Cortex of kidney (tissue), 1 donor: ENCODE results near the gene MTX1.
"Not testable (repeated sequence)": the region's sequence is repeated elsewhere in the genome, so short reads cannot be mapped to it uniquely, and the experiment has no call there.

Experiments
- DNase-seq: peaks from one replicate; lab custom pipeline; 2025; lab: John Stamatoyannopoulos, UW

The MTX1 gene

GRCh38 chr1:155208541-155209311, at the start of gene MTX1:
MTX1 (plus strand) TSS chr1:155208695; CDS start chr1:155208805, 110 bp downstream.
- no peak for DNase-seq

GRCh38 chr1:155158991-155159390, 49.5 kb upstream of the MTX1 start:
- DNase-seq = no peak

GRCh38 chr1:155160128-155160527, 48.4 kb upstream of the MTX1 start:
- DNase-seq = no peak

- not testable (repeated sequence) for DNase-seq
Measured at GRCh38 chr1:155162631-155163030, 45.9 kb upstream of the MTX1 start.

- not testable (repeated sequence) for DNase-seq
Measured at GRCh38 chr1:155163785-155164184, 44.7 kb upstream of the MTX1 start.

- not testable (repeated sequence) for DNase-seq
Measured at GRCh38 chr1:155164625-155165024, 43.9 kb upstream of the MTX1 start.

GRCh38 chr1:155166051-155166470, 42.4 kb upstream of the MTX1 start:
- no peak for DNase-seq

- no peak for DNase-seq
Measured at GRCh38 chr1:155166471-155167165, 41.9 kb upstream of the MTX1 start.

- DNase-seq = no peak
Measured at GRCh38 chr1:155167166-155168104, 41.1 kb upstream of the MTX1 start.

GRCh38 chr1:155168105-155168445, 40.4 kb upstream of the MTX1 start:
- not testable (repeated sequence) for DNase-seq

GRCh38 chr1:155168456-155169210, 39.9 kb upstream of the MTX1 start:
- DNase-seq = no peak

GRCh38 chr1:155169541-155169940, 39.0 kb upstream of the MTX1 start:
- no peak for DNase-seq

- no peak for DNase-seq
Measured at GRCh38 chr1:155170101-155170785, 38.3 kb upstream of the MTX1 start.

GRCh38 chr1:155170806-155171205, 37.7 kb upstream of the MTX1 start:
- DNase-seq = no peak

- DNase-seq = no peak
Measured at GRCh38 chr1:155171836-155172731, 36.4 kb upstream of the MTX1 start.

GRCh38 chr1:155172732-155173477, 35.6 kb upstream of the MTX1 start, which contains the start of gene KRTCAP2:
KRTCAP2 (minus strand) TSS chr1:155173304; CDS start chr1:155173224, 80 bp downstream.
- DNase-seq = no peak

- no peak for DNase-seq
Measured at GRCh38 chr1:155173478-155174323, 34.8 kb upstream of the MTX1 start, which contains the start of gene TRIM46. TRIM46 (plus strand) TSS chr1:155173849; CDS start chr1:155173967, 118 bp downstream.
